Stromal cell of bone marrow (primary cell): ENCODE results near the gene EDNRB.
"Not testable (repeated sequence)": the region's sequence is repeated elsewhere in the genome, so short reads cannot be mapped to it uniquely, and the experiment has no call there.

Source experiments
- DNase-seq: peaks from one replicate; pipeline ENCODE4 v3.0.0-alpha.2; 2012; ENCODE audit warnings: low read depth

EDNRB gene

DNA sequence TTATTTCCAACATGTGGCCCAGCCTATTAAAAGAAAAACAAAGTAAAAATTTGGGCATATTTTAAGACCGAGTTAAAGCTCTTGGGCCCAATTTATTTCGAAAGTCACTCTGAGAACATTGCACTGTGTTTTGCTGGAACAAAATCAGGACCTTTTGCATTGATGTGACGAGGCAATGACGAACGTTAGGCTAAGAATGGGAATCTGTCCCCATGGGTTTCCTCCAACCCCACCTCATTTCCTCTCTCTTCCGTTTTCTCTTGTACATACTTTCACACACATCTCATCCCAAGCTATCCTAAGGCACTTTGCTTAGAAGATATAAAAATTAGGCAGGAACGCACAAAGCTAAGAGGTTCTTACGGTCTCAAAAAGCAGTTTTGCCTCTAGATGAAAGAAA, 22.1 kb downstream of the EDNRB start:
- peak; percentile 54 for DNase-seq

DNA sequence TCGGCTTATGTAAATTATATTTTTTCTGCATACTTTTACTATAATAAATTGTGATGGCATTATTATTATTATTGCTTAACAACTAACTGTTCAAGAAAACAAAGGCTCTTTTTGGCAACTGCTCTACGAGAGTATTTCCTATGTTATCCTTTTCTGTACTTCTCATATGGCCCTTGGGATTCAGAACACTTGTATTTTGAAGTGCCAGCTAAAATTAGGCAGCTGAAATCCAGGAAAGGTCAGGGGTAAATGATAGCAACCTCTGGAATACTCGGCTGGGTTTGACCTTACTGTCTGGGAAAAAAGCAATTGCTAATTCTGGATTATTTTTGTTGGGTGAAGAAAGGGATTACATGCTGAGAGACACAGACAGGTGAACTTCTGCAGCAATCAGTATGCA, 23.9 kb downstream of the EDNRB start:
- no peak for DNase-seq

DNA sequence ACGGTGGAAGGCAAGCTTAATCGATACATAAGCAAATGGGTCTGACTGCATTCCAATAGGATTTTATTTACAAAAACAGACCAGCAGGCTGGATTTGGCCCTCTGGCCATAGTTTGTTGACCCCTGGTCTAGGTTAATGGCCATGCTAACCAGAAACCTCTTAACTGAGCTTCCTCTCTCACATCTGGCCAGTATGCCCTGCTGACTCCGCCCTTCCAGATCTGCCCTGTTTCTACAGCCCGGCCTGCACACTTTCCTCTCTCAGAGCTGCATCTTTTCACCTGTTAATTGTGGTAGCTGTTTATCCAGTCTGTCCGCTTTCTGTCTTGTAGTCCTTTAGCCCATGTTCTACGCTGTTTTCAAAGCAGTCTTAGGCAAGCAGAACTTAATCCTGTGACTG, 25.6 kb downstream of the EDNRB start:
- no peak for DNase-seq

DNA sequence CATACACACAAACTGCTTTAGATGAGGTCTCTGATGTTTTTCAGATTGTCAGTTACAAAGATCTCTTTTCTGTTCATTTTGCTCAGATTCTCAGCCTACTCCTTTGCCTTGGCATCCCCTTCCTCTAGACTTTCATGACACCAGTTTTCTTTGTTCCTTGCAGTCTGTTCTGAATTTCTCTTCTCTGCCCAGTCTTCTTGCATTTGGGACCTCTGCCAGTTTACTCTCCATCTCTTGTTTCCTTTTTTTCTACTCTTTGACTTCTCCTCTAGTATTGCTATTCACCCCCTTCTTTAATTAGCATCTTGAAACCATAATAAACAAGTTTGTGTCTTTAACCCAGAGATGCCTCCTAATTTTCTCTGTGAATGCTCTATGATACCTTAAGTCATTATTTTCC, 26.1 kb downstream of the EDNRB start:
- no peak for DNase-seq

DNA sequence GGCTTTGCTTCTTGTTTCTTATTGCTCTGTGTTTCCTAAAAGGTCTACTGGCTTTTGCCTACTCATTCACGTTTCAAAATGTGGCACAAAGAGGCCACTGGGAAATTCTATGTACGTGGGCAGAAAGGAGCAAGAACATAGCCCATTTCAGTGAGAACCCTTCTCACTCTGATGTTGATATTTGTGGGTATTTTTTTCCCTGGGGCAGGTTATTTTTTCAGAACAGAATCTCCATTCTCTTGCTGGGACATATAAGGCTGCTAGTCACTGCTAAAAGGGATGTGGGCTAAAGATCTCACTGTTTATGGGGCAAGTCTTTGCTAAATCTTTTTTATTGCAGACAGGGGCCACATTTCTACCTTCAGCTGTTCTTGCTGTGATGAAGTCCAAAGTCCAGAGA, 27.1 kb downstream of the EDNRB start:
- no peak for DNase-seq

DNA sequence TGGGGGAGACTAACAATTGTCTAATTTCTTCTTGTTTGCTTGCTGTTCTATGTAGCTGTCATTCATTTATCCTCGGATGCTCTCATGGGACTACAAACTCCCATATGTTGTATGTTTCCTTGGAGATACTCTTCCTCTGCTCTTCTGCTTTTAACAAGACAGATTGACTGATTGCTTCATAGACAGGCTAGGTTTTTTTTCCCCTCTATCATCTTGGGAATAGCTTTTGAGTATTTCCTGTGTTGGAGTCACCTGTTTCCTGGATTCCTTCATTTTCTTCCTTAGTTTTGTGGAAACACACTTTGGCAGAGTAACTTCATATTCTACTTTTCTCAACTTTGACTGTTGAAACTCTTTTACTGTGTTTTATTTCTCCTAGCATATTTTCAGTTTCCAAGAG, 27.6 kb downstream of the EDNRB start:
- DNase-seq: no peak

DNA sequence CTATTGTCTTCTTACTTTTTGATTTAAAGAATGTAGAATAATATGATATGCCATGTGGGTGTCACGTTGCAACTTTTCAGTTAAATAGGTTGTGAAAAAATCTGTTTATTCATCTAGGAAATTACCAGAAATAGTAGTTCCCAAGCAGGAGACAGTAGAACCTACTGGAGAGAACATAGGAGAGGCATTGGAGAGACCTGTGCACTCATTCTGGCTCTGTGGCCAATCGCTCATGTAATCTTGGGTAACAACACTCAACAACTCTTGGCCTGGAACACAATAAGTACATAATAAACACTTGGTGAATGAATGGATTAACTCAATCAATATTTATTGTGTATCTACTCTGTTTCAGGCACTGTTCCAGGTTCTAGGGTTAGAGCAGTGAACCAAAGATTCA, 35.3 kb downstream of the EDNRB start:
- no peak for DNase-seq

DNA sequence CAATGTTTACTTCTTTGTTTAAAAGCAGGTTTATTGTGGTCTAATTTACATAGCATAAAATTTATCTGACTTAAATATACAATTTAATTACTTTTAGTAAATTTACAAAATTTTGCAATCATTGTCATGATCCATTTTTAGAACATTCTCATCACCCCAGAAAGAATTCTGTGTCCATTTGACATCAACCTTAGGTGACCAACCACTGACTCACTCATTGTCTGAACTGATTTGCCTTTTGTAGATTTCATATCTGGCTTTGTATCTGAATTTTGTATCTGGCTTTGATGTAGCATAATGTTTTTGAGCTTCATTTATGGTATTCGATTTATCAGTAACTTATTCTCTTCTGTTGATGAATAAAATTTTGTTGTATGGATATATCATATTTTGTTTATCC, 40.4 kb downstream of the EDNRB start:
- no peak for DNase-seq

DNA sequence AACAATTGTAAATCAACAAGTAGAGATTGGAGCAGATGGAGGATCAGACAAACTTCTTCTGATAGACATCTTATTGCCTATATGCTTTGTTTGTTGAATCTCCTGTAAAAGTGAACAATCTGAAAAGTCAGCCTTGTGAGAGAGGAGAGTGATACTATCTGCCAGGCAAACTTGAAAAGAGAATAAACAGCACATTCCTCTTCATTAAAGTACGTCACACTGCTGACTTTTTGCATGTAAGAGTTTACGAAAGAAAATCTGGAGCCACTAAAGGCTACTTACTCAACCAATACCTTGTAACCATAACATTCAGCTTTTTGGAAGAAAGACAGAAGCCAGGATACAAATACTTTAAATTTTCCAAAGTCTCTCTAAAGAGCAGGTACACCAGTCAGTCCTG, 42.5 kb downstream of the EDNRB start:
- no peak for DNase-seq

DNA sequence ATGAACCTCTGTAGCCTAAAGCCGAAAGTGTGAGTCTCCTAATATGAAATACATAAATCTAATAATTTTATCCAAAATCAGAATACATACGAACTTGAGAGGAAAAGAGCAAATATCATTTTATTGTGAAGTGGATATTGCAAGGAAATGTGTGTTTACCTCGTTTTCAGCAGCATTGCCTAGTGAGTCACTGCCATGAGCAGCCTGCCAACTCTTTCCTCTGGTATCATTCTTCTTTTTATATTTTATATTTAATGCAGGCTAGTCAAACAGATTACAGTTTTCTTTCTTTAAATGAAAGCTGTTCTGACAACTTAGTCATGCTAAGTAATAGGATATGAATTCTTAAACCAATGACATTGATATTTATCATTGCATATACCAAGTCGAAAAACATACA, 44.2 kb downstream of the EDNRB start:
- DNase-seq: no peak

DNA sequence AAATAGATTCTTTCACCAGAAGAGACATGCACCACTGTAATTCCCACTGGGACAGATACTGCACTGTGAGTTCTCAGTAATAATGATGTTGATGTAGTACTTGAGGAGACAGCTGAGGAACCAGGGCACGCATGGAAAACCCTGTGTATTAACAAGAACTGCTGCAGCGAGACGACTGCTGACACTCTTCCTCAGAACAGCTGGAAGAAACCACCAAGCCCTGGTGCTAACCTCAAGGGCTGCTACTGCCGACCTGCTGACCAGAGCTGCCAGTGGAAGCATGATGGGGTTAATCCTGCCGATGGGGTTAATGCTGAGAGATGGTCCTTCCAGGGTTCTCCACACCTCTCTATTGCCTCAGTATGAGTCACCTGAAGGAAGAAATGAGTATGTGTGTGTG, 45.6 kb downstream of the EDNRB start:
- no peak for DNase-seq

DNA sequence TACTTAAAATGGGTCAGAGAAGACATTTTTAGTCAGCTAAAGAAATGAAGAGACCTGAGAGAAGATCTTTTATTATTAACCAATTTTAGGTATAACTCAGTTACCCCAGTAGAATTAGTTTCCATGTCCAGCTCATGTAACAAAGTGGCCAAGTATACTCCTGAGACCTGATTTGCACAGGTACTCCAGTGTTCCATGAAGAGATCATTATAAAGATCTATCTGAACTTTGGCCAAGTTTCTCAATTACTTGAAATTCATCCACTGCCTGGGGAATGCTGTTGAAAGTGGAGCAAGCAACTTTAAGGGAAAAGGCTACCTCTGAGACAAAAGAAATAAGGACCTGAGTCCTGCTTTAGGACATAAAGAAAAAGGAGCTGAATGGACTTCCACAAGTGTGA, 47.0 kb downstream of the EDNRB start:
- no peak for DNase-seq

DNA sequence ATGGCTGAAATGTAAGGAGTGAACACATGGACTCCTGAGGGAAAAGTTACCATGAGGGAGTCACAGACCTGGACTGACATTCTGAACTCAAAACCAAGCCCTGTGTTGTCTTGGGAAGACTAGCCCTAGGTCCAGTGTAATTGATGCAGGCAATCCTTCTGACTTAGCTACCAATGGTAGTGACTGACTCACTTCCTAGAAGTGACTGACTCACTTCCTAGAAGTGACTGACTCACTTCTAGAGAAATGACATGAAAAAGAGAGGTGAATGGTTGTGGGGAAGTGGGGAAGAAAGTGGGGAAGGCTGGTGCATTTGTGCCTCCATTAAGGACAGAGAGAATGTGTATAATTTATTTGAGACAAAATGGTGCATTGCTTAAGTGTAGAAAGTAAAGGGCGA, 49.9 kb downstream of the EDNRB start:
- DNase-seq: no peak

DNA sequence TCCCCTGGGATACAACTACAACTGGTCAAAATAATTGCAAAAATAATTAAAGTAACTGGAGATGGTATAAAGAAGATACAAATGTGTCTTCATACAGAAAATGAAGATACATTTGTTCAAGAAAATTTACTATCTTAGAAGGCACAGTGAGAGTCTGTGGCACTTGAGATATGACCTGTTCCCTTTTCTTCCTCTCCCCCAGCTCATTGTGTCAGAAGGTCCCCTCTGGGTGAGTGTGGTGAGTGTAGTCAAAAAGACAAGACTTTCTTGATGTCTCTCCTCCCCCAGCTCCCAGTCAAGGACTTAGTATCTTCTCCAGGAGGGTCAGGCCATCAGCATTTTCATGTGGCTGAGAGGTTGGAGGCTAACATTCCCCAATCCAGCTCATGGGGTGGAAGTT, 51.7 kb downstream of the EDNRB start:
- DNase-seq: no peak

DNA sequence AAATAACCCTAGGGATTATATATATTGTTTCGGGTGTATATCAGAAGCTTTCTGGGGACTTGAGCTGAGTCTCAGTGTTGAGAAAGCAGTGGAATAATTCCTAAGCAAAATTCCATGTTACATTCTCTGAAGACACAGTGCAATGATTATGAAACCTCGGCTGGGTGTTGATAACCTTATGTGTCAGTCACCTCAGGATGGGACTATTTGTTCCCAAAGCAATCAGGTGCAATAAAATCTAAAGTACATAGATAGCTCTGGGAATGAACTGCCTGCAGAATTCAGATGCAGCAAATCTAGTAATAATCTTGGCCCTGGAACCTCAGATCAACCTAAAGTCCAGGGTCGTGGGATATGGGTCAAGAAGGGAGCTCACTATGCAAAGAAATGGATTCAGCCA, 53.0 kb downstream of the EDNRB start:
- no peak for DNase-seq

DNA sequence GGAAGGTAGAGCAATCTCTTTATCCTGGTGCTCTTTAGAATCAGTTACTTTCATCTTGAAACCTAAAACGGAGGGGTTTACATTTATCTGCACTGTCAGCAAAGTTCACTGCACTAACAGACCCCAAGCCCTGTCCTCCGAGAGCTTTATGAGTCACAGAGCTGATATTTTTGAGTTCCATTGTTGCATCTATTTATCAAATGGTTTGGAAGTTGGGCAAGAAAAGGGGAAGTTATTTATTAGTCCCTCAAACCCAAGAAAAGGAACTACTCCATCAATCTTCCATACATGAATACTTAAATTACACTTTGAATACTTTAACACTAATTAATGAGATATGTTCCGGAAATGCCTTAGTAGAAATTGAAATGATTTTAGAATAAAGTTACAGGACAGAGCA, 55.5 kb downstream of the EDNRB start:
- DNase-seq: no peak

DNA sequence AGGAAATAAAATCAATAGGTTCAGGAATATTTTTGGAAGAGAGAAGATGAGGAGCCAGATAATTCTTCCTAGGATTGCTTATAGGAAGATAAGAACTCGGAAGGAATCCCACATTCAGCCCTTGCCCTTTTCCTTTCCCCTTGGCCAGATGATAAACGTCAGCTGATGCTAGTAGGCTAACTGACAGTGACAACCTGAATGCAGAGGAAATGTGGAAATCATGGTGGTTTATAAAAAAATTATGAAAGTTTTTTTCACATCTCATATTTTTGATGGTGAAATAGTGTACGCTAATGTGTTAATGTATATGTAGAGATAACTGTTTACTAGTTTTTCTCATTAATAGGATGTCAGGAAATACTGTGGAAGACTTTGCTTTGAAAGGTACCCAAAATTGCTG, 56.9 kb downstream of the EDNRB start:
- DNase-seq: no peak

DNA sequence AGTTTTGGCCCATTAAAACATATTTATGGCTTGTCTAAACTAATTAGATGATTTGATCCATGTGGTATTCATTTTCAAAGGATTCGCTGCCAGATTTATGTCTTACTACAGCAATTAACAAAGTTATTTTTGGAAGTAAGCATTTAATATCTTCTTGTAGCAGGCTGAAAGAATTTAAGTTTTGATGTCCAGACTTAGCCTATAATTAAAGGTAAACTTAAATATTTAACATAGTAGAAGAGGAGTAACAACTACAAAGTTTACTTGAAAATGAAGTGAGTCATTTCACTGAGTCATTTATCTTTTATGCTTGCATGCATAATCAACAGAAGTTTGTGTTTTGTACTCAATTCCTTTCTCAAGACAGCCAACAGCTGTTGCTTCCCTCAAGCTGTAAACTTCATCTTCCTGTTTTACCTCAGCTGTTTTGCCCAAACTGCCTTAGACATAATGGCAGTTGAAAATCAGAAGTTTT, 58.1 kb downstream of the EDNRB start:
- no peak for DNase-seq

DNA sequence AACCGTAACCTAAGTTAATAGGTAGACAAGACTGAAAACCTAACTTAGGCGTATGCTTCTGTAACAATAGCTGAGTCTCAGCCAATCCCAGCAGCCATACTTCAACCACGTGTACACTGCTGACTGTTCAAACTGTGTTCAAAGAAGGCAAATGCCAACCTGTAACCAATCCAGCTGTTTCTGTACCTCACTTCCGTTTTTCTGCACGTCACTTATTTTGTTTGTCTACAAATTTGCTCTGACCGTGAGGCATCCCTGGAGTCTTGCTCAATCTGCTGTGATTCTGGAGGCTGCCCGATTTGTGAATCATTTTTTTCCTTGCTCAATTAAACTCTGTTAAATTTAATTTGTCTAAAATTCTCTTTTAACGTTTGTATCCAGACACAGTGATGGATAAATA, 59.2 kb downstream of the EDNRB start:
- no peak for DNase-seq

DNA sequence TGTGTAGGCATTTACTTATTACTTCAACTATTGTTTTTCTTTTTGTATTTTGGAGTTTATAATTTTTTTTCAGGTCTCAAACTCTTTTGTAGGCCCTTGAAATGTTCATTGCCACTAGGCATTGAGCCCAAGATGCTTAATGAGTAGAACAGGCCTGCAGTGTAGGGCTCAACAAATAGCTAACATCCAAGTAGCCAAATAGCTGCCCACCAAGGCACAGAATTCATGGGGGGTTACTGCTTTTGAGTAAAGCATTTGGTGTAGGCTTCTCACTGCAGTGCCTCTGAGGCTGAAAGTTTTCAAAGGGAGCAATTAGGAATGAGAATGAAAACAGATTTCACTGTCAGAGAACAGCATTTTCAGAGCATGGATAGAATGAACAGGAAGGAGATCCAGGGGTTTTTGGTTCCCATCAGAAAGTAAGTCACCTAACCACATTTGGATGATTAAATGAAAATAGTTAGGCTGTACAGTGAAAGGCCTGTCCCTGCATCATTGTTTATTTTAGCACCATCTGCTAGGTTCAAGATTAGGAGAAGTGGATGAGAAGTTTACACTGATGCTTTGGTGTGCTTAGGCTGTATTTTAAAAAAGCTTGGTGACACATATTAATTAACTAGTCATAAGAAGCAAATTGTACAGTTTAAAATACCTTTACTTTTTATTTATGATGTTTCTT, 61.0 kb downstream of the EDNRB start:
- no peak for DNase-seq

DNA sequence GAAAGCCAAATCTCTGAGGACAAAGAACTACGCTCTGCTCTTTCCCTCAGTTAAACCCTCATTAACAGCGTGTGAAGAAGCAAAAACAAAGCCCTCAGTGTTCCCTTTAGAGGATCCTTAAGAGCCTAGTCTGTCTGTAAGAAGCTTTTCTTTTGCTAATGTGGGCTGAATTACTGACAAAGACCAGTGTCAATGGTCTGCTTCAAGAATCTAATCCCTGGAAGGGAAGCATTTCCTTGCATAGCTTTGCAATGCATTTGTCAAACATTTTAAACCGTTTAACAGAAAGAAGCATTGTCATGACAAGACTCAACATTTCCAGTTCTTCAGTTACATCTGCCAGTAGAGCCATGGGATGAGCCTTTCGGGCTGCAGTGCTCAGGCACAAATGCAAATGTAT, 64.9 kb downstream of the EDNRB start:
- no peak for DNase-seq

DNA sequence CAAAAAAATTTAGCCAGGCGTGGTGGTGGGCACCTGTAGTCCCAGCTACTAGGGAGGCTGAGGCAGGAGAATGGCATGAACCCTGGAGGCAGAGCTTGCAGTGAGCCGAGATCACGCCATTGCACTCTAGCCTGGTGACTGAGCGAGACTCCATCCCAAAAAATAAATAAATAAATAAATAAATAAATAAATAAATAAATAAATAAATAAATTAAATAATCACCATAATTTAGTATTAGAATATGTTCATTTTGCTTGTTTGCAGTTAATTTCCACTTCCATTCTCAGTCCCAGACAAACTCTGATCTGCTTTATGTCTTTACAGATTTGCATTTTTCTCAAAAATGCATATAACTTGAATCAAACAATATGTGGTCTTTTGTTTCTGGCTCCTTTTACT, 70.6 kb downstream of the EDNRB start:
- DNase-seq: not testable (repeated sequence)

DNA sequence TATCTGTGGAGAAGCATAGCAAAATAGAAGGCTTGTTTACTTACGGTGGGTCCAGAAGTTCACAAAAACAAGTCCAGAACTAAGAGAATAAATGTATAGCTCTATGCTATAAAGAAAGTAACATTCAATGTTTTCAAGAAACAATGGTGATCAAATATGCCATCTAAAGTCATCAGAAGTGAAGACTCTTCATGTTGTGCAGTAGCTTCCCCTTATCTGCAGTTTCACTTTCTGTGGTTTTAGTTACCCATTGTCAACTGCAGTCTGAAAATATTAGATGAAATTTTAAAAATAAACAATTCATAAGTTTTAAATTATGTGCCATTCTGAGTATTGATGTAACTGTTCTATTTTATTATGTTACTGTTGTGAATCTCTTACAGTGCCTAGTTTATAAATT, 72.5 kb downstream of the EDNRB start:
- DNase-seq: no peak
